Astrocyte (in vitro differentiated cells and primary cell): ENCODE data around the gene INPPL1. TPM values are rescaled to one million over a fixed set of nuclear protein-coding genes. Genes with fewer than 3 reads are reported as not detected.

Source experiments
- DNase-seq: peaks from one replicate; pipeline ENCODE4 v3.0.0-alpha.2; 2010; ENCODE audit warnings: low read depth
- FAIRE-seq: peaks from 2 replicates; lab custom pipeline; 2011; peaks lifted over from hg19 to GRCh38; lab: Jason Lieb, UNC
- H2AFZ ChIP-seq: 2 replicates; pipeline ENCODE4 v1.6.0; 2012; ENCODE audit warnings: low read depth, low read length, inconsistent platforms
- H3K27ac ChIP-seq: 2 replicates; pipeline ENCODE4 v1.5.1; 2011; ENCODE audit warnings: low read depth, low read length, inconsistent platforms
- H3K27me3 ChIP-seq: 2 replicates; pipeline ENCODE4 v1.6.0; 2011; ENCODE audit warnings: low read length, inconsistent platforms; ENCODE audit not compliant: insufficient read depth
- H3K36me3 ChIP-seq: 2 replicates; pipeline ENCODE4 v1.5.1; 2011; ENCODE audit warnings: low read length, inconsistent platforms; ENCODE audit not compliant: insufficient read depth
- H3K4me1 ChIP-seq: 2 replicates; pipeline ENCODE4 v1.5.1; 2011; ENCODE audit warnings: low read length, inconsistent platforms; ENCODE audit not compliant: insufficient read depth
- H3K4me2 ChIP-seq: 2 replicates; pipeline ENCODE4 v1.6.0; 2012; ENCODE audit warnings: low read length, inconsistent platforms
- H3K4me3 ChIP-seq: 2 replicates; pipeline ENCODE4 v1.5.1; 2011; ENCODE audit warnings: low read depth, mild to moderate bottlenecking, low read length, inconsistent platforms; ENCODE audit not compliant: insufficient read depth
- H3K79me2 ChIP-seq: 2 replicates; pipeline ENCODE4 v1.6.0; 2012; ENCODE audit warnings: mild to moderate bottlenecking, low read length, inconsistent platforms; ENCODE audit not compliant: insufficient read depth
- H3K9ac ChIP-seq: 2 replicates; pipeline ENCODE4 v1.6.0; 2012; ENCODE audit warnings: mild to moderate bottlenecking, low read length, inconsistent platforms
- H3K9me3 ChIP-seq: 2 replicates; pipeline ENCODE4 v1.5.1; 2012; ENCODE audit warnings: low read depth, mild to moderate bottlenecking, low read length, inconsistent platforms; ENCODE audit not compliant: insufficient read depth
- H4K20me1 ChIP-seq: 2 replicates; pipeline ENCODE4 v1.6.0; 2012; ENCODE audit warnings: low read length, inconsistent platforms; ENCODE audit not compliant: insufficient read depth
- H3K27ac Mint-ChIP-seq: one replicate; pipeline ENCODE4 v1.8.0; 2021; ENCODE audit warnings: mild to moderate bottlenecking, mixed read lengths; ENCODE audit not compliant: unreplicated experiment
- H3K27me3 Mint-ChIP-seq: one replicate; pipeline ENCODE4 v1.8.0; 2021; ENCODE audit warnings: low read depth, mixed read lengths; ENCODE audit not compliant: unreplicated experiment
- H3K36me3 Mint-ChIP-seq: one replicate; pipeline ENCODE4 v1.8.0; 2021; ENCODE audit warnings: low read depth, mixed read lengths; ENCODE audit not compliant: unreplicated experiment
- H3K4me1 Mint-ChIP-seq: one replicate; pipeline ENCODE4 v1.8.0; 2021; ENCODE audit warnings: low read depth, mixed read lengths; ENCODE audit not compliant: unreplicated experiment
- H3K4me3 Mint-ChIP-seq: one replicate; pipeline ENCODE4 v1.8.0; 2021; ENCODE audit warnings: mild to moderate bottlenecking, moderate library complexity, mixed read lengths; ENCODE audit not compliant: unreplicated experiment
- H3K9me3 Mint-ChIP-seq: one replicate; pipeline ENCODE4 v1.8.0; 2021; ENCODE audit warnings: mild to moderate bottlenecking, mixed read lengths; ENCODE audit not compliant: unreplicated experiment
- EZH2 ChIP-seq: IDR thresholded peaks from 2 replicates; pipeline ENCODE4 v1.6.1; 2012; ENCODE audit warnings: mild to moderate bottlenecking, low read length, inconsistent platforms; ENCODE audit not compliant: insufficient read depth
- total RNA-seq: library from RNA; stranded (reverse); gene quantifications from 2 replicates; pipeline ENCODE4 v1.2.1, GENCODE V29; 2021
- TF ChIP-seq, protein P1 (sequence below): IDR thresholded peaks from 2 replicates; pipeline ENCODE4 v1.5.1; 2011; ENCODE audit warnings: low read depth, mild to moderate bottlenecking, inconsistent platforms, low read length, moderate library complexity; ENCODE audit not compliant: insufficient read depth

The INPPL1 gene
- total RNA-seq, 1 donor from 2014 or later: 276 TPM

- Histone ChIP-seq H3K9me3 (no peaks in the 10 kb centered on the region), H3K27ac (peak overlapping the region; percentile 77), H3K27me3 (peaks cover 6% of the 10 kb centered on the region), H4K20me1 (peaks cover 31% of the 10 kb centered on the region), H3K4me1 (peaks cover 24% of the 10 kb centered on the region), H3K79me2 (peaks cover 42% of the 10 kb centered on the region), H3K4me3 (peak overlapping the region; percentile 88), H2AFZ (peak overlapping the region; percentile 74), H3K4me2 (peak overlapping the region; percentile 98), H3K36me3 (no peaks in the 10 kb centered on the region), H3K9ac (peak overlapping the region; percentile 90)
- TF ChIP-seq, protein P1, sequence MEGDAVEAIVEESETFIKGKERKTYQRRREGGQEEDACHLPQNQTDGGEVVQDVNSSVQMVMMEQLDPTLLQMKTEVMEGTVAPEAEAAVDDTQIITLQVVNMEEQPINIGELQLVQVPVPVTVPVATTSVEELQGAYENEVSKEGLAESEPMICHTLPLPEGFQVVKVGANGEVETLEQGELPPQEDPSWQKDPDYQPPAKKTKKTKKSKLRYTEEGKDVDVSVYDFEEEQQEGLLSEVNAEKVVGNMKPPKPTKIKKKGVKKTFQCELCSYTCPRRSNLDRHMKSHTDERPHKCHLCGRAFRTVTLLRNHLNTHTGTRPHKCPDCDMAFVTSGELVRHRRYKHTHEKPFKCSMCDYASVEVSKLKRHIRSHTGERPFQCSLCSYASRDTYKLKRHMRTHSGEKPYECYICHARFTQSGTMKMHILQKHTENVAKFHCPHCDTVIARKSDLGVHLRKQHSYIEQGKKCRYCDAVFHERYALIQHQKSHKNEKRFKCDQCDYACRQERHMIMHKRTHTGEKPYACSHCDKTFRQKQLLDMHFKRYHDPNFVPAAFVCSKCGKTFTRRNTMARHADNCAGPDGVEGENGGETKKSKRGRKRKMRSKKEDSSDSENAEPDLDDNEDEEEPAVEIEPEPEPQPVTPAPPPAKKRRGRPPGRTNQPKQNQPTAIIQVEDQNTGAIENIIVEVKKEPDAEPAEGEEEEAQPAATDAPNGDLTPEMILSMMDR: no peak
- TF ChIP-seq EZH2: no peak
- Mint-ChIP-seq H3K9me3 (no peaks in the 10 kb centered on the region), H3K27me3 (peaks cover 9% of the 10 kb centered on the region), H3K4me1 (peaks cover 16% of the 10 kb centered on the region), H3K27ac (peak overlapping the region; percentile 75), H3K4me3 (peak overlapping the region; percentile 85), H3K36me3 (no peaks in the 10 kb centered on the region)
- peak; percentile 80 for DNase-seq
- FAIRE-seq: no peak
Measured at GRCh38 chr11:72222907-72223614, 1.5 kb upstream of the INPPL1 start.

GRCh38 chr11:72223615-72224563, 678 bp upstream of the INPPL1 start:
- H3K27me3 Mint-ChIP-seq: peaks cover 4% of the 10 kb centered on the region
- peaks cover 16% of the 10 kb centered on the region for H3K4me1 Mint-ChIP-seq
- H3K9ac ChIP-seq: peak overlapping the region; percentile 90
- H3K27ac ChIP-seq: peak overlapping the region; percentile 77
- H3K27ac Mint-ChIP-seq: peak overlapping the region; percentile 88
- H3K4me3 Mint-ChIP-seq: peak overlapping the region; percentile 96
- peak overlapping the region; percentile 98 for H3K4me2 ChIP-seq
- no peaks in the 10 kb centered on the region for H3K36me3 ChIP-seq
- no peak for FAIRE-seq
- peaks cover 28% of the 10 kb centered on the region for H3K4me1 ChIP-seq
- no peak for TF ChIP-seq EZH2
- TF ChIP-seq, protein P1: no peak
- no peaks in the 10 kb centered on the region for H3K27me3 ChIP-seq
- peaks cover 39% of the 10 kb centered on the region for H4K20me1 ChIP-seq
- peak overlapping the region; percentile 74 for H2AFZ ChIP-seq
- H3K79me2 ChIP-seq: peaks cover 50% of the 10 kb centered on the region
- H3K36me3 Mint-ChIP-seq: no peaks in the 10 kb centered on the region
- no peaks in the 10 kb centered on the region for H3K9me3 Mint-ChIP-seq
- H3K9me3 ChIP-seq: no peaks in the 10 kb centered on the region
- peak; percentile 60 for DNase-seq
- peak overlapping the region; percentile 88 for H3K4me3 ChIP-seq
